GM19035 (cell line): ENCODE measurements around the gene FRMD1.
"Not testable (repeated sequence)": the region's sequence is repeated elsewhere in the genome, so short reads cannot be mapped to it uniquely, and the experiment has no call there.

Source experiments
- ATAC-seq: cut with Tn5 transposase; IDR thresholded peaks from one replicate; pipeline ENCODE4 v1.9.1; 2021; ENCODE audit not compliant: unreplicated experiment

Gene FRMD1

DNA sequence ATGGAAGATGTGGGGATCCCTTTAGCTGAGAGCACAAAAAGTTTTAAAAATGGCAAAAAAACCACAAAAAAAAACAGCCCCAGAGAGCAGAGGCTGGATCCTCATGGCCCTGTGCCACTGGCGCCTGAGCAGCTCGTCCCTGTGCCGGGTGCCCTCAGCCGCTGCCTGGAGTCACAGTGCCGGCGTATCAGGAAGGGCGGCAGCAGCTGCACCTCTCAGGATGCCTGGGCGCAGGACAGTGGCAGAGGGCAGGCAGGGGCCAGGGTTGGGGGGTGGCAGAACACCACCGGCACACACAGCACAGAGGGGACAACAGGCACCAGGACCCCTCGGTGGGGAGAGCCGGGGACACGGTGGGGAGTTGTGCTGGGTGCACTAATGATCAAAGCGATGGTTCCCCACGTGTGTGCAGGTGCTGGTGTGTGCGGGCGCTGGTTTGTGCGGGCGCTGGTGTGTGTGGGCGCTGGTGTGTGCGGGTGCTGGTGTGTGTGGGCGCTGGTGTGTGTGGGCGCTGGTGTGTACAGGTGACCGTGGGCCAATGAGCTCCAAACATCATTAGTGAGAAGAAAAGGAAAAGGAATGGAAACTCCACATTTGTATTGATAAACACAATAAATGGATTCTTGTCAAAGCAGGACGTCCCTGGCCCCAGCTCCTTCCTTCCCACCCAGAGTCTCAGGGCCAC, 1.5 kb upstream of the FRMD1 start:
- ATAC-seq: no peak

DNA sequence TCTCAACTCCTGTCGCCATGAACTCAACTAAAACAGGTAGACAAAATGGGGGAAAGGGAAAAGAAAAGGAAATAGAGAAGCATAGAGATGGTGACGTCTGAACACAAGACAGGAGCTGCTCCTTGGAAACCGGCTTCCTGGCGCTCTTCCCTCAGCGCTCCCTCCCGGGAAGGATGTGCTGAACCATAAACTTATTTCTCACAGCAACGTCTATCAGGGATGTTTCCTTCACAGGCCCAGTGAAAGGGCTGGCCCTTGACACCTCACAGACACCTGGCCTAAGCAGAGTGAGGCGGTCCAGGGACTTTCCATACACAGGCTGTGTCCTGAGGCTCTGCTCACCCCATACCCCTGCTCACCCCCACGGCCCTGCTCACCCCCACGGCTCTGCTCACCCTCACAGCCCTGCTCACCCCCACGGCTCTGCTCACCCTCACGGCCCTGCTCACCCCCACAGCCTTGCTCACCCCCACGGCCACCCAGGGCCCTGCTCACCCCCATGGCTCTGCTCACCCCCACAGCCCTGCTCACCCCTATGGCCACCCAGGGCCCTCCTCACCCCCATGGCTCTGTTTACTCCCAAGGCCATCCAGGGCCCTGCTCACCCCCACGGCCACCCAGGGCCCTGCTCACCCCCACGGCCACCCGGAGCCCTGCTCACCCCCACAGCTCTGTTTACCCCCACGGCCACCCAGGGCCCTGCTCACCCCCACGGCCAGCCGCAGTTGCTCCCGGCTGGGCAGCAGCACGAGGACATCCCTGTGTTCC, 653 bp downstream of the FRMD1 start:
- no peak for ATAC-seq

DNA sequence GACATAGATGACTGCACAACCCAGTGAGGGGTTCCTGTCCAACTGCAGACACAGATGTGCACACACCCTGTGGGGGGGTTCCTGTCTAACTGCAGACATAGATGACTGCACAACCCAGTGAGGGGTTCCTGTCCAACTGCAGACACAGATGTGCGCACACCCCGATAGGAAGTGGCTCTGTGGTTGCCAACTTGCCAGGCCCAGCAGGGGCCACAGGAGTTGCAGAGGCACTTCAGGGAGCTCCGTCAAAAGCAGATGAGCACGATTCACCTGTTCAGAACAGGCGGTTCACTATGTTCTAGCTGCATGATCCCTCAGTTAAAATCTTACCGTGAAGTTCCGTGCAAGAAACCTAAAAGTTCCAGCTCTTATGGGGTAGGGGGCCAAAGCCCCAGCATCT, 1.6 kb downstream of the FRMD1 start:
- ATAC-seq: not testable (repeated sequence)

- ATAC-seq: no peak
Measured at GRCh38 chr6:168075787-168076202, 3.2 kb downstream of the FRMD1 start.

DNA sequence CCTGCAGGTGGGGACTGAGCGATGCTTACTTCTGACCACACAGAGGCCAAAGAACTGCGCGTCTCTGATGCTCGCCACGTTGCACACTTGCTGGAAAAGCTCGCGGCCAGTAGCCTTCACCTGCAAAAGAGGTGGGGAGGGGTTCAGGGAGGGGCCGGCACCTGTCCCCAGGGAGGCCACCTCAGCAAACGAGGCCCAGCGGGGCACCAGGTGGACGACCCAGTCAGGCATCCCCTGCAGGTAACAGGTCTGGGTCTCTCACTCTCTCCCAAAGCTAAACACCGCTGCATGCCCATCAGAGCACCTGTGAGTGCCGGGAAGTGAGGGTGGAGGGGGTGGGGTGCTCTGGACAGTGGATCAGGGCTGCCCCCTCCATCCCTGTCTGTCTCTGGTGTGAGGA, 3.8 kb downstream of the FRMD1 start:
- no peak for ATAC-seq

- no peak for ATAC-seq
Measured at GRCh38 chr6:168073937-168074730, 4.9 kb downstream of the FRMD1 start.

- no peak for ATAC-seq
Measured at GRCh38 chr6:168072730-168073129, 6.3 kb downstream of the FRMD1 start.

GRCh38 chr6:168072261-168072660, 6.8 kb downstream of the FRMD1 start:
- ATAC-seq: no peak

GRCh38 chr6:168071620-168072019, 7.4 kb downstream of the FRMD1 start:
- ATAC-seq: no peak

GRCh38 chr6:168070804-168071203, 8.2 kb downstream of the FRMD1 start:
- ATAC-seq: no peak

GRCh38 chr6:168067081-168067759, 11.8 kb downstream of the FRMD1 start:
- ATAC-seq: no peak

DNA sequence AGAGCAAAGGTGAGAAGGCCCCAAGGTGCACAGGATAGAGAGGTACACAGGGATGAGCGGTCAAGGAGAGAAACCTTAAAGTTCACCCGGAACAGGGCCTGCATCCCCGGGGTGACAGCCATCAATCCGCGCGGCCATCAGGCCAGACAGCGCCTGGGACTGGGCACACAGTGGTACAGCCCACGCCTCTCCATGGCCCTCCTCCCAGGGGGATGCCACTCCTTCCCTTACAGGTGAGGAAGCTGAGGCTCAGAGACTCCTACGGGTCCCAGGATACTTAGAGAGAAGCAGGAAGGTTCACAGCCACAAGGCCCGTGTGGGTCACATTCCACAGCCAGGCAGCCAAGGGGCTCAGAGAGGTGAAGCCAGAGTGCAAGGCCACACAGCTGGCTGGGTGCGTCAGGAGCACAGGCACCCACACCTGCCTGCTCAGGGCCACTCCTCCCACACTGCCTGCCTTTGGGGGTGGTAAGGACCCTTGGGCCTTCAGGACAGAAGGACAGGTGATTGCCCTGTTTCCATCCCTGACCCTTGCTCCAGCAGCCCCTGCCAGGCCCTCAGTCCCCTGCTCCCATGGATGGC, 14.7 kb downstream of the FRMD1 start:
- ATAC-seq: no peak

DNA sequence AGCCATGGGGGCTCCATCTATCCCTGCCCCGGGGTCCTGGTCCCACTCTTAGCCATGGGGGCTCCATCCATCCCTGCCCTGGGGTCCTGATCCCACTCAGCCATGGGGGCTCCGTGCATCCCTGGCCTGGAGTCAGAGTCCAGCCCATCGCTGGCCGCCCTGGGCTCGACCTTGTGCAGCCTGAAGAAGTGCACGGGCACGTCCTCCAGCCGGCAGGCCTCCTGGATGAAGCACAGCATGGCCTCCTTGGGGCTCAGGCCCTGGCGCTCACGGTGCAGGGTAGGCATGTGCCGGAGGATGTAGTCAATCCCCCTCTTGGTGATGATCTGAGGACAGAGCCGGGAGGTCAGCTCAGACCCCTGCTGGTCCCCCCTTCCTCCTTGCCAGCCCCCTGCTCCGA, 15.6 kb downstream of the FRMD1 start:
- ATAC-seq: no peak

- no peak for ATAC-seq
Measured at GRCh38 chr6:168062346-168063289, 16.4 kb downstream of the FRMD1 start.

- ATAC-seq: no peak
Measured at GRCh38 chr6:168061269-168062210, 17.5 kb downstream of the FRMD1 start.

DNA sequence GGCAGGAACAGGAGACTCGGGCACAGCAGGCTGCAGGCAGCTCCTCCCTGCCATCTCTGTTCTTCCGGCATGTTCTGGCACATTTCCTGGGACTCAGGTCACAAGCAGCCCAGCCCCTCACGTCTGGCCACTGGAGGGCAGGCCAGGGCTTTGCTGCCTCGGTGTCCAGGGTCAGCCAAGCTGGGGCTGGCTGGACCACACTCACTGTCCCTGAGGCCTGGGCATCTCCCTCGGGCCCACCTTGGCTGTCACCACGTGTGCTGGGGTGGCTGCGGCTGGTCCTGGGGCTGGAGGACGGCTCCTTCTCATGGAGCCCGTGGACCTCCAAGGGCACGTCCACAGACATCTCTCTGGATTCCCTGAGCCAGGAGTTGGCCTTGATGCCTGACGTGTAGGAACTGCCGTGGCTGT, 18.5 kb downstream of the FRMD1 start:
- no peak for ATAC-seq

DNA sequence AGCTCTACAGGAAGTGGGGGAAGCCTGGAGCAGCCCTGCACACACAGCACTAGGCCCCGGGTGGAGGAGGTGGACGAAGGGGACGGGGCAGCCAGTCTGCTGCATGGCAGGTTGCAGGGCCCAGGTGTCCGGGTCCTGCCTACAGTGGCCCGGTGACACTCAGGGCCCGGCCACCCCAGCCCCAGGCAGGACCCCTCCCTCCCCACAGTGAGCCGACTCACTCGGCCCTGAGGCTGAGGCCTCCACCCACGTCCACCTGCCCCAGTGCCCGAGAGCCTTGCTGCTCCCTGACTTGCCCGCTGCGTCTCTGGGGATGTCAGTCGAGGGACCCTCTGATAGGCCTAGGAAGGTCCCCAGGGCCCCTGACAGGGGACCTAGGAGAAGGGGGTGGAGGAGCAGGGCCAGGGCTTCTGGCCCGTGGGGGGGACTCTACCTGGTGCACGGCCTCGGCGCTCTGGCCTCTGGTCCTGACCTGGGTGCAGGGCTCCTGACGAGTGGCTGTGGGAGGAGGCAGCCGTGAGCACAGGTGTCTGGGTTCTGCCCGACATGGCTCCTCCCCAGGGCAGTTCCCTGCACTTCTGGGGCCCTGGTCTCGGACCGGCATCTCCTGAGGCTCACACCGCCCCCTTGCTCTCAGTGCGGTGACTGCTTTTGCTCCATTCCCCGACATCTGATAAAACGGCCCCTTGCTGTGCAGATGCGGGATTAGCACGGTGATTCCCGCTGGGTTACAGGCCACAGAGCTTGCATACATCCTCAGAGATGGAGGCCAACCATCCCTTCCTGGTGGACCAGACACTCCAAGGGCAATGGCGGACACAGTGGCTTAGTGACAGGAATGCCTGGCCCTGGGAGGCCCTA, 20.1 kb downstream of the FRMD1 start:
- ATAC-seq: no peak

DNA sequence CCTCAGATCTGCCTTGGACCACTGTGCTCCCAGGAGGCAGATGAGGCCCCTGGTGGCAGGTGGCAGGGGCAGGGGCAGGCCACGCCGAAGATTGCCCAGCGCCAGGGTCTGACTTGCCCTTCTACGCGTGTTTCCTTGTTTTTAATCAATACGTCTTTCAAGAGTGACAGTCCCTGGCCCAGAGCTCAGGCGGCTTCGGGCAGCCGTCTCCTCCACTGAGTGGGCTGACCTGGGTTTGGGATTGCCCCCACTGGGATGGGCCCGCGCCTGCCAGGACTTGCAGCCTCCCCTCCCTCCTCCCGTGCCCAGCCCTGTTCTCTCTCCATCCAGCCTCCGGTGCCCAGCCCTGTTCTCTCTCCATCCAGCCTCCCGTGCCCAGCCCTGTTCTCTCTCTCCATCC, 21.2 kb downstream of the FRMD1 start:
- ATAC-seq: no peak
